Endothelial cell of umbilical vein (primary cell): ENCODE results near the gene PDE4B. TPM values are rescaled to one million over a fixed set of nuclear protein-coding genes. Genes with fewer than 3 reads are reported as not detected.
A peak's percentile ranks its signal among the peaks of the same experiment; 100 is the strongest.

Experiments
- BruUV-seq: library from RNA; stranded (reverse); fragments of 400-500 nt; replicated peaks from 2 replicates; lab custom pipeline; 2021; lab: Mats Ljungman, UMichigan
- CTCF ChIA-PET: fragments of 300-600, 350-600 bp; sonication (Branson Sonifier 250); formaldehyde crosslinking; loops from one replicate; lab custom pipeline; 2021; ENCODE audit warnings: antibody characterized with exemption, inconsistent platforms; lab: Charles Lee
- POLR2A ChIA-PET: fragments of 300-600, 350-600 bp; sonication (Branson Sonifier 250); formaldehyde crosslinking; loops from one replicate; lab custom pipeline; 2021; ENCODE audit warnings: antibody characterized with exemption, inconsistent platforms; lab: Charles Lee
- DNase-seq: peaks from one replicate; pipeline ENCODE4 v3.0.0-alpha.2; 2011; ENCODE audit warnings: low read depth, low spot score
- FAIRE-seq: peaks from 2 replicates; lab custom pipeline; 2011; peaks lifted over from hg19 to GRCh38; lab: Jason Lieb, UNC
- H2AFZ ChIP-seq: 2 replicates; pipeline ENCODE4 v1.6.0; 2012; ENCODE audit warnings: low read depth, low read length, control low read depth, inconsistent platforms
- H3K27ac ChIP-seq: 2 replicates; pipeline ENCODE4 v1.5.1; 2011; ENCODE audit warnings: low read depth, mild to moderate bottlenecking, control low read depth, low read length, moderate library complexity; ENCODE audit not compliant: insufficient read depth
- H3K27me3 ChIP-seq, 2 experiments: 2 replicates each; pipeline versions ENCODE4 v1.6.0 to v1.6.1; 2011; ENCODE audit warnings: low read length in 2 of 2, mixed read lengths in 1 of 2; ENCODE audit not compliant: control insufficient read depth in 2 of 2, insufficient read depth in 2 of 2
- H3K36me3 ChIP-seq, 2 experiments: 2 replicates in 1 of 2; 3 replicates in 1 of 2; pipeline ENCODE4 v1.5.1; 2011; ENCODE audit warnings: low read length in 2 of 2, mild to moderate bottlenecking in 1 of 2, moderate library complexity in 1 of 2; ENCODE audit not compliant: control insufficient read depth in 2 of 2, insufficient read depth in 2 of 2; ENCODE audit errors: extremely low read depth in 1 of 2
- H3K4me1 ChIP-seq: 3 replicates; pipeline ENCODE4 v1.5.1; 2011; ENCODE audit warnings: mild to moderate bottlenecking, low read length; ENCODE audit not compliant: control insufficient read depth, insufficient read depth; ENCODE audit errors: extremely low read depth
- H3K4me2 ChIP-seq: 2 replicates; pipeline ENCODE4 v1.6.1; 2011; ENCODE audit warnings: low read length, control low read depth, mixed read lengths; ENCODE audit not compliant: insufficient read depth
- H3K4me3 ChIP-seq, 3 experiments: fragments of 200-600 bp in 1 of 3; sonication (generic), shearing (Covaris generic) in 1 of 3; replicated peaks in 1 of 3; 2 replicates each; pipeline ENCODE4 v1.5.1; 2011 to 2016; ENCODE audit warnings: control low read depth in 3 of 3, low read length in 3 of 3, mild to moderate bottlenecking in 2 of 3, inconsistent platforms in 1 of 3, low read depth in 1 of 3, moderate library complexity in 1 of 3; ENCODE audit not compliant: insufficient read depth in 1 of 3
- H3K79me2 ChIP-seq: 2 replicates; pipeline ENCODE4 v1.6.0; 2012; ENCODE audit warnings: low read length, inconsistent platforms; ENCODE audit not compliant: control insufficient read depth, insufficient read depth
- H3K9ac ChIP-seq: replicated peaks from 2 replicates; pipeline ENCODE3; 2011; ENCODE audit warnings: low read length, control low read depth; ENCODE audit not compliant: insufficient read depth; ENCODE audit errors: extremely low read depth
- H3K9me1 ChIP-seq: replicated peaks from 3 replicates; pipeline ENCODE4 v1.6.0; 2011; ENCODE audit warnings: mild to moderate bottlenecking, low read length; ENCODE audit not compliant: control insufficient read depth, insufficient read depth; ENCODE audit errors: extremely low read depth
- H3K9me3 ChIP-seq: replicated peaks from 2 replicates; pipeline ENCODE4 v1.5.1; 2012; ENCODE audit warnings: low read length, inconsistent platforms; ENCODE audit not compliant: control insufficient read depth, insufficient read depth
- H4K20me1 ChIP-seq: replicated peaks from 2 replicates; pipeline ENCODE3; 2011; ENCODE audit warnings: mild to moderate bottlenecking, low read length; ENCODE audit not compliant: control insufficient read depth, insufficient read depth; ENCODE audit errors: extremely low read depth
- CTCF ChIP-seq, 2 donors: IDR thresholded peaks; 1 replicate in 1 of 2; 2 replicates in 1 of 2; pipeline ENCODE4 v1.5.1; 2011; ENCODE audit warnings: low read length in 2 of 2, mild to moderate bottlenecking in 2 of 2, moderate library complexity in 2 of 2, control low read depth in 1 of 2, inconsistent platforms in 1 of 2, low read depth in 1 of 2; ENCODE audit not compliant: insufficient read depth in 1 of 2; ENCODE audit errors: extremely low read depth in 1 of 2
- EZH2 ChIP-seq: IDR thresholded peaks from 2 replicates; pipeline ENCODE4 v1.6.1; 2012; ENCODE audit warnings: borderline replicate concordance, low read depth, mild to moderate bottlenecking, moderate library complexity, low read length, inconsistent platforms; ENCODE audit not compliant: severe bottlenecking
- FOS ChIP-seq: IDR thresholded peaks from 2 replicates; pipeline ENCODE4 v1.6.1; 2011; ENCODE audit warnings: mild to moderate bottlenecking, low read length, moderate library complexity, borderline replicate concordance; ENCODE audit not compliant: insufficient read depth
- GATA2 ChIP-seq: IDR thresholded peaks from 2 replicates; pipeline ENCODE4 v1.7.0; 2011; ENCODE audit warnings: low read depth, mild to moderate bottlenecking, moderate library complexity, mixed read lengths, low read length; ENCODE audit not compliant: insufficient read length, insufficient read depth
- JUN ChIP-seq: IDR thresholded peaks from 2 replicates; pipeline ENCODE4 v1.6.1; 2011; ENCODE audit warnings: borderline replicate concordance, low read depth; ENCODE audit not compliant: insufficient read length, insufficient read depth
- POLR2A ChIP-seq: IDR thresholded peaks from 2 replicates; pipeline ENCODE4 v1.6.1; 2012; ENCODE audit warnings: low read depth, mild to moderate bottlenecking, control low read depth, low read length
- POLR2AphosphoS5 ChIP-seq: IDR thresholded peaks from 2 replicates; pipeline ENCODE4 v1.6.1; 2012; ENCODE audit warnings: low read depth, mild to moderate bottlenecking, control low read depth, low read length, moderate library complexity; ENCODE audit not compliant: insufficient read depth
- dilution Hi-C: fragments of 300-500 bp; cut with MboI; formaldehyde crosslinking; loops from one replicate; pipeline ENCODE4 v1.15.0; 2019; ENCODE audit warnings: low sequenced_read_pairs; ENCODE audit not compliant: extremely low pct_ligation_motif_present
- intact Hi-C: fragments of 100-400 bp; cut with micrococcal nuclease; formaldehyde crosslinking; loops from one replicate; pipeline ENCODE4 v1.10.0; 2022
- polyA plus RNA-seq, 4 experiments: library from polyadenylated mRNA; depleted of rRNA in 3 of 4; stranded (reverse) in 3 of 4; unstranded in 1 of 4; fragments of >200 nt; gene quantifications; 2 replicates each; pipeline versions ENCODE4 v1.2.1 to v1.2.3, GENCODE V29; 2011 to 2012; ENCODE audit warnings: missing spikeins in 1 of 4
- total RNA-seq: library from RNA; stranded (reverse); gene quantifications from 2 replicates; pipeline ENCODE4 v1.2.3, GENCODE V29; 2021
- TF ChIP-seq, protein P1 (sequence below): IDR thresholded peaks from 2 replicates; pipeline ENCODE4 v1.6.1; 2011; ENCODE audit not compliant: insufficient read depth, insufficient read length

Gene PDE4B
- total and polyA plus RNA-seq, 2 donors (not counting 3 experiments of a cell fraction or from before 2014, with no cell fraction given), result 63.5 to 69.8 TPM

- BruUV-seq, result no TSS peak
- H3K36me3 ChIP-seq, result peaks cover 5 to 6% of the 10 kb centered on the region in 2 experiments
- FAIRE-seq (no peak), DNase-seq (peak; percentile 79)
- peak overlapping the region; percentile 81 for H3K4me2 ChIP-seq
- intact Hi-C loops (loop anchor here (5.0 to 10.0 kb wide), 4 partner anchors 162 to 918 kb away; partner anchors contain the start of genes LEPR, LEPROT and SGIP1), dilution Hi-C loops (loop anchor here (25.0 kb wide), 1 partner anchor 197 kb away; the partner anchor contains the start of gene SGIP1)
- H3K4me1 ChIP-seq, result peaks cover 87% of the 10 kb centered on the region
- no peaks in the 10 kb centered on the region for H3K9me3 ChIP-seq
- peak overlapping the region in 2 of 3 experiments; percentile 16 to 38 for H3K4me3 ChIP-seq
- ChIA-PET CTCF (interaction anchor here (1.3 to 2.3 kb wide), 3 partner anchors 13 to 106 kb away, joined by 3 to 9 read pairs (median 5); no protein-coding TSS in a partner anchor), POLR2A (no interaction called here)
- peak overlapping the region; percentile 56 for H3K9ac ChIP-seq
- H3K27me3 ChIP-seq, result no peaks in the 10 kb centered on the region
- peaks cover 94% of the 10 kb centered on the region for H3K79me2 ChIP-seq
- H3K9me1 ChIP-seq, result no peaks in the 10 kb centered on the region
- H2AFZ ChIP-seq, result no peak overlapping the region
- TF ChIP-seq EZH2, result no peak
- TF ChIP-seq, protein P1, sequence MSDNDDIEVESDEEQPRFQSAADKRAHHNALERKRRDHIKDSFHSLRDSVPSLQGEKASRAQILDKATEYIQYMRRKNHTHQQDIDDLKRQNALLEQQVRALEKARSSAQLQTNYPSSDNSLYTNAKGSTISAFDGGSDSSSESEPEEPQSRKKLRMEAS, result no peak
- TF ChIP-seq POLR2A, result no peak
- TF ChIP-seq GATA2, result no peak
- no peak for TF ChIP-seq JUN
- no peak for TF ChIP-seq FOS
- TF ChIP-seq CTCF (IDR thresholded peaks at IDR 0.05; ENCODE audit: extremely low read depth in 1 of 2, insufficient read depth in 1 of 2, low read depth in 1 of 2, low read length in 2 of 2), result no peak
- peak; percentile 17 for TF ChIP-seq POLR2AphosphoS5
- no peaks in the 10 kb centered on the region for H4K20me1 ChIP-seq
- H3K27ac ChIP-seq, result peak overlapping the region; percentile 80
Measured at GRCh38 chr1:66339944-66340343, 547.2 kb downstream of the PDE4B start.
